GM19025 (cell line): ENCODE measurements around the gene CLCN1.
"Not testable (repeated sequence)": the region's sequence is repeated elsewhere in the genome, so short reads cannot be mapped to it uniquely, and the experiment has no call there.

Source experiments
- ATAC-seq: cut with Tn5 transposase; IDR thresholded peaks from one replicate; pipeline ENCODE4 v1.9.1; 2021; ENCODE audit warnings: mild to moderate bottlenecking, low read depth, moderate library complexity; ENCODE audit not compliant: unreplicated experiment

CLCN1 gene

DNA sequence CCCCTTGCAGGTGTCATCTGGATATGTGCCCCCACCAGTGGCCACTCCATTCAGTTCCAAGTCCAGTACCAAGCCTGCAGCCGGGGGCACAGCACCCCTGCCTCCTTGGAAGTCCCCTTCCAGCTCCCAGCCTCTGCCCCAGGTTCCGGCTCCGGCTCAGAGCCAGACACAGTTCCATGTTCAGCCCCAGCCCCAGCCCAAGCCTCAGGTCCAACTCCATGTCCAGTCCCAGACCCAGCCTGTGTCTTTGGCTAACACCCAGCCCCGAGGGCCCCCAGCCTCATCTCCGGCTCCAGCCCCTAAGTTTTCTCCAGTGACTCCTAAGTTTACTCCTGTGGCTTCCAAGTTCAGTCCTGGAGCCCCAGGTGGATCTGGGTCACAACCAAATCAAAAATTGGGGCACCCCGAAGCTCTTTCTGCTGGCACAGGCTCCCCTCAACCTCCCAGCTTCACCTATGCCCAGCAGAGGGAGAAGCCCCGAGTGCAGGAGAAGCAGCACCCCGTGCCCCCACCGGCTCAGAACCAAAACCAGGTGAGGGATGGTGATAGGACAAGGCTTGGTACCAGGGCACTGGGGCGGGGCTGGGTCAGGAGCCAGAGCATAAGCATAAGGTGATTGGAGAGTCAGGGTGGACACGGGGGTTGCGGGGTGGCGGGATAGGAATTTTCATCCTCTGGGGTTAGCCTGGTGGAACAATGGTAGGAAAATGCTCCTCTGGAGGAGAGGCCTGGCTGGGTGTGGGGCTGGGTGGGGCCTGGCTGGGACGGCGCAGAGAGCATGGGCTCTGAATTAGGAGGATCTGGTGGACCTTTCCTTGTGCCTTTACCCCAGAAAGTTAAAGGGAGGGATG, 67.1 kb downstream of the CLCN1 start:
- no peak for ATAC-seq

DNA sequence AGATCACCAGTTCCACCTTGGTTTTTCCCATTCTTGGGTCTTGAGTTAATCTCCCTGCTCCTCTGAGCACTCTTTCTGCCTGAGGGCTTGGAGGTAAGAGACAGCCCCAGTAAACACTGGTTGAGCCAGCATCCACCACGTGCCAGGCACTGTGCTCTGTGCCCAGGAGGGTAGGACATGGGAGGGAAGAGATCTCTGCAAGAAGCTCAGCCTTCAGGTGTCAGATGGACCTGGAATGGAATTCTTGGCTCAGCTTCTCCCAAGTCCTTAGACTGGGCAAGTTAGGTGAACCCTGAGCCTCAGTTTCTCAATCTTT, 67.7 kb downstream of the CLCN1 start:
- no peak for ATAC-seq

DNA sequence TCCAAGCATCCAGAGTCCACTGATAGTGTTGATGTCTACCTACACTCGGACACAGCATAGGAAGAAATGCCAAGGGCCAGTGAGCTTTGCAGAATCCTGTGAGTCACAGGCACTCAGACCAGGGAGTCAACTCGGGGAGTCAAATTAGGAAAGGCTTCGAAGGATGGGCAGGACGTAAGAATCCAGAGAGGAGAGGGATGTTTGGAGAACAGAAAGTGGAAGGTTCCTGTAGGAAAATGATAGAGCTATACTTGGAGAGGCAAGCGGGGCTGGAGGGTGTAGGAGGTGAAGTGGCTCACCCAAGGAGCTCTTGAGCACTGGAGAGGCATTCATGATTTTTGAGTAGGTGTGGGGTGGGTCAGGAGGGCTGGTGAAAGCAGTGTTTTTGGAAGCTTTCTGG, 68.2 kb downstream of the CLCN1 start:
- no peak for ATAC-seq

DNA sequence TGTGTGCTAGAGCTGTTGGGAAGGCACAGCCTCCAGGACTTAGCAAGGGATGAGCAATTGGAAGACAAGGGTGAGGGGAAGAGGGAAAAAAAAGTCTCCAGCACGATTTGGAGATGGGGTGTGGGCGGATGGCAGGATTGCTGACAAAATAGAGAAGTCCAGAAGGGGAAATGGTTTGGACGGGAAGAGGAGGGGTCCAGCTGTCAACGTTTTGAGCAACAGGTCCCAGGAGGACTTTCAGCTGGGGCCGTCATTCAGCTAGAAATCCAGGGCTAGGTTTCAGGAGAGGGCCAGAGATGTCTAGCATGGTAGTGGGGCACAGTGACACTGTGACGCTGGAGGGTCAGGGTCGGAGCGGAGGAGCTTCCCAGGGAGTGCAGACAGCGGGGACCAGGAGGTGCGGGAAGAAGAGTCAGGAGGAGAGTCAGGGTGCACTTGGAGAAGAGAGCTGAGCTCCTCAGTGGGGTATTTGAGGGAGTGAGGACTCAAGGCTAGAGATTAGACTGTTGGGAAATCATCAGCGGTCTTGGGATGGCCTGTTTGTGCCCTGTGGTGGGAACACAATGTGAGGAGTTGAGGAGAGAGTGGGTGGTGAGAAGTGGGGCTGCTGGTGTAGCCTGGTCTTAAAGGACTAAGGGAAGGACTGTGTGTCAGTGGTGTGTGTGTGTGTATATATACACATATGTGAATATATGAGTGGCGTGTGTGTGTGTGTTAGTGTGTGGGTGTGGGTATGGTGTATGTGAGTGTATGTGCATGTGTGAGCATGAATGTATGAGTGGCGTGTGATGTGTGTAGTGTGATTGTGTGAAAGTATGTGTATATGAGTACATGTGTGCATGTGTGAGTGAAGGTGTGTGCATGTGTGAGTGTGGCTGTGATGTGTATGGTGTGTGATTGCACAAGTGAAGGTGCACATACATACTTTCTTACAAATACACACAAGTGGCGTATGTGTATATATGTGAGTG, 69.0 kb downstream of the CLCN1 start:
- ATAC-seq: no peak

DNA sequence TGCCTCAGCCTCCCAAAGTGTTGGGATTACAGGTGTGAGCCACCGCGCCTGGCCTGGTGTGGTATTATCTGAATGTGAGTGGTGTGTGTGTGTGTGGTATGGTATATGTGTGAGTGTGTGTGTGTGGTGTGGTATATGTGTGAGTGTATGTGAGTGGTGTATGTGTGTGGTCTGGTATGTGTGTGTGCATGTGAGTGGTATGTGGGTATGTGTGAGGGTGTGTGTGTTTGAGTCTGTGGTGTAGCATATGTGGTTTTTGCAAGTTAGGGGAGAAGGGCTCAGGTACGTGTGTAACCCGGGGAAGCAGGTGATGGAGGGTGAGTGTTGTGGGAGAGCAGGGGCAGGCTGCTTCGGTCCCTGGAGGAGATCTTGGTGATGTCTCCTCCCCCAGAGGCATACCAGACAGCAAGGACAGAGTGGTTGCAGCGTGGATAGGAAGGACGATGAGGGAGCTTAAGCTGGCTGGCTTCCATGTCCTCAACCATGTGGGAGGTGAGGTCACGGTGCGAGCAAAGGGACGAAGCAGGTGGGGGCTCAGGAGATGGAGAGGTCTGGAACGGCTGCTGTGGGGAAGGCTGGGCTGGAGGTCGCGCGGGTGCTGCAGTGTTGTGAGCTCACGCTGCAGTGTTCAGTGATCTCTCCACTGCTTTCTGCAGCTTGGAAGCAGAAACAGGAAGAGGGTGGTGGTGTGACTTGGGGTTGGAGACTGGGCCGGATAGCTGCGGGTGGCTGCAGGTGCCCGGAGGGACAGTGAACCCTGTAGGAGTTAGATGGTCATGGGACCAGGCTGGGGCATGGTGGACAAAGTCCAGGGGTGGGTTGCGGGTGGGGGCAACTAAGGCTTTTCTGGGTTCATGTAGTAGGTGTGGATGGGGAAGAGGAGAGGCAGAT, 70.2 kb downstream of the CLCN1 start:
- ATAC-seq: no peak

DNA sequence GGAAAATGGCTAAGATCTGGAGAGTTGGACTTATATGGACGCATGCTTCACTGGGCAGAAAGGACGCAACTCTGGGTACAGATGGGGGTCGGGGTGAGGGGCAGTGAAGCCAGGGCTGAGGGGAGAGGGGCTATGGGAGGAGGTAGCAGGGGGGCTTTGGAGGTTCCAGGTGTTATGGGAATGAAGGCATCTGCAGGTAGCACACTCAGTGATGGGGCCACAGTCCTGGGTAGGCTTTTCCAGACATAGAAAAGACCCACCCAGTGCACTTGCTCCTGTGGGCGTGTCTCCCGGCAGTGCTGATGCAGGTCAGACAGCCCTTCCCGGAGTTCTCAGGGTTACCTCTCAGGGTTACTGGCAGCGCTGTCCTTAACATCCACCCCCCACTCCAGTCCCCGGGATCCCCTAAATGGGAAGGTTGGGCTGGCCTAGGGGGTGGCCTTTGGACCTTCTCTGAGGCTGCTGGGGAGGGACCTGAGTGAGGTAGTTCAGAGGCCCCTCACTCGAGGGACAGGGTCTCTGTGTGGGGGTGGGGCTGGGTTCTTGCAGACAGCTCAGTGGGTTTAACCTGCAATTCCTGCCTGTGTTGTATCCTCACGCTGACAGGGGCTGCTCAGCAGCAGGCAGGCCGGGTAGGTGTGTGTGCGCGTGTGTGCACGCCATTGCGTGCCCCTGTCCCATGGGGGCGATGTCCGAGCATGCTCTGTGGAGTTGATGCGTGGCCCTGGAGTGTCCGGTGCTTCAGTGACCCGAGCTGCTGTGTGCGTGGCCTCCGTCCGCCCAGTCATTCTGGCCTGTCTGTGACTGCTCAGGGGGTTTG, 71.5 kb downstream of the CLCN1 start:
- ATAC-seq: no peak

DNA sequence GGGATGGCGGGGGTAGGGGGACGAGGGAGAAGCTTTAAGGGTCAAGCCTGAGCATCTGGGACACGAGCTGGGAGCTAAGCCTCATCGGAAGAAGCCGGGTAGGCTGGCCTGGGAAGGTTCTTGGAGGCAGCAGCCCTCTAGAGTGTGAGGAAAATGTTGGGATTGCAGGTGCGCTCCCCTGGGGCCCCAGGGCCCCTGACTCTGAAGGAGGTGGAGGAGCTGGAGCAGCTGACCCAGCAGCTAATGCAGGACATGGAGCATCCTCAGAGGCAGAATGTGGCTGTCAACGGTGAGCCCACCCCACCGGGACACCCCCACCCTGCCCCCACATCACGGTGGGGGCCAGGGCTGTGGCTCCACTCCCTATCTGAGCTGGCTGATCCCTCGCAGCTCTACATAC, 72.1 kb downstream of the CLCN1 start:
- ATAC-seq: no peak

DNA sequence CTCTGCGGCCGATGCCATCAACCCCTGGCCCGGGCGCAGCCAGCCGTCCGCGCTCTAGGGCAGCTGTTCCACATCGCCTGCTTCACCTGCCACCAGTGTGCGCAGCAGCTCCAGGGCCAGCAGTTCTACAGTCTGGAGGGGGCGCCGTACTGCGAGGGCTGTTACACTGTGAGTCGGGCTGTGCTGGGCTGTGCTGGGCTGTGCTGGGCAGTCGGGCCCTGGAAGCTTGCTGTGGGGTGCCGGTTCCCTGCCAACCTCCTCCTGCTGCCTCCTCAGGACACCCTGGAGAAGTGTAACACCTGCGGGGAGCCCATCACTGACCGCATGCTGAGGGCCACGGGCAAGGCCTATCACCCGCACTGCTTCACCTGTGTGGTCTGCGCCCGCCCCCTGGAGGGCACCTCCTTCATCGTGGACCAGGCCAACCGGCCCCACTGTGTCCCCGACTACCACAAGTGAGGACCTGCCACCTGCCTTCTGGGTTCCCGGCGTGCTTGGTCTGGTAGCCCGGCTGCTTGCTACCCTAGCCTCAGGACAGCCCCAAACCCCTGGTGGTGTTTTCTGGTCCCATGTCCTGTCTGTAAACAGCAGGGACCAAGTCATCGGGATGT, 72.7 kb downstream of the CLCN1 start:
- no peak for ATAC-seq

DNA sequence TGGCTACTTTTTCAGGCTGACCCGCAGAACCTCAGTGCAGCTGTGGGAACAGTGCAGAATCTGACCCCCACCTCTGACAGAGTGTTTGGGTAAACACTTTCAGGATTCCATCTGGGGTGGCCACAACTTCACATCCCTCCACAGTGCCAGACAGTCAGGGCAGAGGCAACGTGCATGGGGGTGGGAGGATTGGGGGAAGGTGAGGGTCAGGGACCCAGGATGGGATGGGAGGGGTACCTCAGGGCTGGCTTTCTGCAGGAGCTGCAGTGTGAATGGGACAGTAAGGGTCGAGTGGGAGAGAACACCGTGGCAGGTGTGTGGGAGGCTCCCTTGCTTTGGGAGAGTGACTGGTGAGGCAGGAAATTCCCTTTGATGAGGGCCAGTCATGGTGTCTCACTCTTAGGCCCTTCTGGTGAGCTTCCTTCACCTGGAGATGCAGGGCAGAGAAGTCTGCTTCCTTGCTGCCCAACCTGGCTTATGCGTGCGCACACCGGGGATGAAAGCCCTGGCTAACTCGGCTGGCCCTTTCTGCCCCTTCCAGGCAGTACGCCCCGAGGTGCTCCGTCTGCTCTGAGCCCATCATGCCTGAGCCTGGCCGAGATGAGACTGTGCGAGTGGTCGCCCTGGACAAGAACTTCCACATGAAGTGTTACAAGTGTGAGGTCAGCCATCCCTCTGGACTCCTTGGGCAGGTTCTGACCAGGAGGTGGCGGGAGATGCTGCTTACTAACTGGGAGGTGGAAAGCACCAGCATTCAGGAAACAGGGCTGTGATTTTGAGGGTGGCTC, 73.6 kb downstream of the CLCN1 start:
- ATAC-seq: no peak

DNA sequence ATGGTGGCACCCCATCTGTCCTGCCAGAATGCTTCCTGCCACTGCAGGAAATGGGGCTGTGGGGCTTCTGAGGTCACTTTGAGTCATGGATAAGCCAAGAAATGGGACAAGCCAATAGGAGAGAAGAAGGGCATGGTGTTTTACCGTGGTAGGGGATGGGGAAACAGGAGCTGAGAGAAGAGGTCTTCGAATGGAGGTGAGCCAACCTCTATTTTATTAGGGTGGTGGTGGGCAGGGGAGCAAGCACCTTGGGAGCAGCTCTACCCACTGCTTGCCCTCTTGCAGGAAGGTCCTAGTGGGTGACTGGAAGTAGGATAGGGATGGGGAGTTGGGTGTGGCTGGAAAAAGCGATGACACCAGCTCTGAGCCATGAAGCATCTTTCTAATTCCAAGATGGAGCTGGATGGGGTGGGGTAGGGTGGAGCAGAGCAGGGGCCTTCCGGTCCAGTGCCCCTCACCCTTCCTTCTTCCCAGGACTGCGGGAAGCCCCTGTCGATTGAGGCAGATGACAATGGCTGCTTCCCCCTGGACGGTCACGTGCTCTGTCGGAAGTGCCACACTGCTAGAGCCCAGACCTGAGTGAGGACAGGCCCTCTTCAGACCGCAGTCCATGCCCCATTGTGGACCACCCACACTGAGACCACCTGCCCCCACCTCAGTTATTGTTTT, 74.3 kb downstream of the CLCN1 start:
- ATAC-seq: no peak

DNA sequence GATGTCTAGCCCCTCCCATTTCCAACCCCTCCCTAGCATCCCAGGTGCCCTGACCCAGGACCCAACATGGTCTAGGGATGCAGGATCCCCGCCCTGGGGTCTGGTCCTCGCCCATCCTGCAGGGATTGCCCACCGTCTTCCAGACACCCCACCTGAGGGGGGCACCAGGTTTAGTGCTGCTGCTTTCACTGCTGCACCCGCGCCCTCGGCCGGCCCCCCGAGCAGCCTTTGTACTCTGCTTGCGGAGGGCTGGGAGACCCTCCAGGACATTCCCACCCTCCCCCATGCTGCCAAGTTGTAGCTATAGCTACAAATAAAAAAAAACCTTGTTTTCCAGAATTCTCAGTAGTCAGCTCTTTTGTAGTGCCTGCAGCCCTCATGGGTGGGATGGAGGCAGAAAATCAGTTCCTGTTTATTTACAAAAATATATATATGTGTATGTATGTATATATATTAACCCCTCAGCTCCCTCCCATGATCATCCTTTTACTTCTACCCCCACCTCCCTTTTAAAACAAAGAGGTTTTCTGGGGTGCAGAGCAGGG, 74.9 kb downstream of the CLCN1 start:
- ATAC-seq: no peak

DNA sequence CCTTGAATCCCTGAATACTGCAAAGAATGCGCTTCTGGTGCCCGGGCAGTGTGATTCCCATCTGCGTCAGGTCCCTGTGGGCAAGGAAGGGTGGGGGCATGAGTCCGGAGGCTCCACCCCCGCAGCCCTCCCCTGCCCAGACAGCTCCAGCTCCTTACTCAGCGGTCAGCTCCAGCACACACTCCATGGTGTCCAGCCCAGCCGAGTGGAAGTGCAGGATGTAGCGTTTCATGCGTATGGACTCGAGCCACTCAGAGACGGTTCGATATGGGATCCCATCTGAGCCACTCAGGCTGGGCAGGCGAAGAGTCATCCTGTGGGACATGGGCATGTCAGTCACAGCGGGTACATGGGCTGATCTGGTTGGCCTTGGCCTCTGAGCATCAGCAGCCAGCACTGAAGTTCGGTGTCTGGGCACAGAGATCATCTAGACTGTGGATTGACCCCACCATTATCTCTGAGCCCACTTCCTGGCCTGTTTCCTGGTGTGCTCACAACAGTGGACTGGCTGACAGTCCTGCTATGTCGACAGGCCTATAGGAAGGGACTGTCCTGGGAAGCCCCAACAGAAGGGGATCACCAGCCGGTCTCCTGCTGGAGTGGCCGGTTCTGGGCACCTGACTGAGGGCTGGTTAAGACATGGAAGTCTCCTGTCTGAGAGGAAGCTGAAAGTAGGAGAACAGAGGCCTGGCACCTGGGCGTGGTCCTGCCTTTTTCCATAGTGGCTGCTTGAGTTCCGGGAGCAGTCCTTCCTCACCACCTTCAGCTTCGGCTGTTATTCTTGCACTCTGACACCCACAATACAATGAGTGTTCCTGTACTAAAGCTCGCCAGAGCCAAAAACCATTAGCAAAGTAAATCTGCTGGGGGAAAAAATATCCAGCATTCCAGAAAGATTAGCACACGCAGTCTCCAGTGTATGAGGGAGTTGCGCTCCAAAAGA, 75.8 kb downstream of the CLCN1 start:
- ATAC-seq: no peak

DNA sequence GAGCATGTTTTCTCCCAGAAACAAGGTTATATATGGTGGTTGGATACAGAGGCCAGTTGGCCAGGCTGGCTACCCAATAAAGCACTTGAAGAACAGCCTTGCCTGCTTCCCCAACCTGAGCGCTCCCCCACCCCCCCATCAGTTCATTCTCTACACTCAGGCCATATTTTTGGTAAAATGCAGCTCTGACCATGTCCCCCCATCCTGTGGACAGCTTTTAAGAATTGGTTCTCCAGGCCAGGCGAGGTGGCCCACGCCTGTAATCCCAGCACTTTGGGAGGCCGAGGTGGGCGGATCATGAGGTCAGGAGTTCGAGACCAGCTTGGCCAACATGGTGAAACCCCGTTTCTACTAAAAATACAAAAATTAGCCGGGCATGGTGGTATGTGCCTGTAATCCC, 76.5 kb downstream of the CLCN1 start:
- not testable (repeated sequence) for ATAC-seq

DNA sequence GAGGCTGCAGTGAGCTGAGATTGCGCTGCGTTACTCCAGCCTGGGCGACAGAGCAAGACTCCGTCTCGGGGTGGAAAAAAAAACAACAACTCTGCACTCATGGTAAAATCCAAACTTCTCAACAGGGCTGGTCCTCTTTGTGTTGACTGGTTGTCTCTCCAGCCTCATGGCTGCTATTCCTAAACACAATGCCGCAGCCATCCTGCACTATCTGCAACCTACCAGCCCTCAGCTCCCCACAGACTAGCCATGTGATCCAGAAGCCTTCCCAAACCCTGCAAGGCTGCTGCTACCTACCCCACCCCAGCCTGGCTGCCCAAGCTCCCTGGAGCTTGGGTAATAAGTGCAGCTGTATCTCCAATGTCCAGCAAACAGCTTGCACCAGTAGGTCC, 77.0 kb downstream of the CLCN1 start:
- ATAC-seq: no peak

DNA sequence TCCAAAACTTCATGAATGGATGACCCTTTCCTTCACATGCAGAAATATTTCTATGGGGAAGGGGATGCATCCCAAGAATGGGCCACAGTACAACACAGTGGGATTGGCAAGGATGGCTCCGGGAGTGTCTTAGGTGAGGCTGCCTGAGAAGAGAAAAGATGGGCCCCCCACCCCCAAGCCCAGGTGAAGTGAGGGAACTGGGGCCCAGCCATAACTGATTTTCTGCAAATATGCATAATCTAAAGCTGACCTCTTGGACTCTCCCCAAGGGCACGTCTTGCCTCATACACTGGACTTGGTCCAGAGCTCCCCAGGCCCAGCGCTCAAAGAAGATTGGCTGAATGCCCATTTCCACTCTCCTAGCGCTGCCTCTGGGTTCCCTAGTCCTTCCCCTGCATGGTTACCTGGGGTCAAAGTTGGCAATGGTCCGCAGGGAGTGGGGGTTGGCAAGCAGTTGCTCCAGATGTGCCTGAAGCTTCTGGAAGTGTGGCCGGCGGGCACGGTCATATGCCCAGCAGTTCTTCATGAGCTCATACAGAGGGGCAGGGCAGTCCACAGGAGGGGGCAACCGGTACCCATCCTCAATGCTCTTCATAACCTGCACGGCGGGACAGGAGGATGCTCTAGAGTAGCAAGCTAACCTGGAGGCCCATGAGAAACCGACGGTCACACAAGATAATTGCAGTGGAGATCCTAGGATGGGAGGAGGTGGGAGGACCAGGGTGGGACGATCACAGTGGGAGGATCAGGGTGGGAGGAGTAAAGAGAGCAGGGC, 77.5 kb downstream of the CLCN1 start:
- no peak for ATAC-seq

DNA sequence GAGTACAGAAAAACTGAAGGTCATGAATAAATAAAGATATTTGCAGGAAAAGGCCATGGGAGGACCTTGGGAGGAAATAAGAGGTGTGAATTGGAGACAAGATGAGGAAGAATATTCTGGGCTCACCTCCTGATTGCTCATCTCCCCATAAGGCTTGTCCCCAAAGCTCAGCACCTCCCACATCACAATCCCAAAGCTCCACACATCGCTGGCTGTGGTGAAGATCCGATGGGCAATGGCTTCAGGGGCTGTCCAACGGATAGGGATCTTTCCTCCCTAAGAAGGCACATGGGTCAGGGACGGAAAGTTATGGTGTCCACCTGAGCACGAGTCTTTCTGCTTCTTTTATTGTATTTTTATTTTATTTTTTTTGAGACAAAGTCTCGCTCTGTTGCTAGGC, 78.2 kb downstream of the CLCN1 start:
- ATAC-seq: no peak
